Right lobe of liver (tissue), 4 donors: ENCODE results near the gene TEX22.

ENCODE experiments used
- POLR2A ChIP-seq: fragments of 450-650 bp; IDR thresholded peaks from one replicate; pipeline ENCODE4 v1.6.1; 2017; ENCODE audit warnings: antibody characterized with exemption, mild to moderate bottlenecking
- TF ChIP-seq, protein P1 (sequence below), 4 donors: fragments of 200-600 bp in 3 of 4; fragments of 450-650 bp in 1 of 4; IDR thresholded peaks; one replicate each; pipeline versions ENCODE4 v1.5.1 to v1.8.0; 2016 to 2022; ENCODE audit warnings: antibody characterized with exemption in 4 of 4, mild to moderate bottlenecking in 2 of 4
- donor health status: DM: no; HTN: no; CAD: no.
- donor health status: DM: no; HTN: no; CAD: no.
- donor health status: DM: no; HTN: yes; CAD: no.

DNA sequence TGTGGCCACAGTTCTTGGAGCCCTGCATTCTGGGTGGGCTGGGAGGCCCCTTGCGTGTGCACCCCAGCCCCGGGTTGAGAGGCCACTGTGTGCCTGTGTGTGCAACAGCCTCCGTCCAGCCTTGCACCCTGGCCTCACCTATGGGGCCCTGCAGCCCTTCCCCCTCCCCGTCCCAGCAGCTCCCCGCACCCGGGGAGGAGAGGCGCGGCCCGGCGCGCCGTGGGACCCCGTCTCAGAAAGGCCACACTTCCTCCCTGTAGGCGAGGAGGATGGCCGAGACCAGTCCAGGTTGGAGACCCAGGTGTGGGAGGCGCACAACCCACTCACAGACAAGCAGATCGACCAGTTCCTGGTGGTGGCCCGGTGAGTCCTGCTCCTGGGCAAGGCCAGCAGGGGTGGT, 59.7 kb downstream of the TEX22 start:
- TF ChIP-seq, protein P1, sequence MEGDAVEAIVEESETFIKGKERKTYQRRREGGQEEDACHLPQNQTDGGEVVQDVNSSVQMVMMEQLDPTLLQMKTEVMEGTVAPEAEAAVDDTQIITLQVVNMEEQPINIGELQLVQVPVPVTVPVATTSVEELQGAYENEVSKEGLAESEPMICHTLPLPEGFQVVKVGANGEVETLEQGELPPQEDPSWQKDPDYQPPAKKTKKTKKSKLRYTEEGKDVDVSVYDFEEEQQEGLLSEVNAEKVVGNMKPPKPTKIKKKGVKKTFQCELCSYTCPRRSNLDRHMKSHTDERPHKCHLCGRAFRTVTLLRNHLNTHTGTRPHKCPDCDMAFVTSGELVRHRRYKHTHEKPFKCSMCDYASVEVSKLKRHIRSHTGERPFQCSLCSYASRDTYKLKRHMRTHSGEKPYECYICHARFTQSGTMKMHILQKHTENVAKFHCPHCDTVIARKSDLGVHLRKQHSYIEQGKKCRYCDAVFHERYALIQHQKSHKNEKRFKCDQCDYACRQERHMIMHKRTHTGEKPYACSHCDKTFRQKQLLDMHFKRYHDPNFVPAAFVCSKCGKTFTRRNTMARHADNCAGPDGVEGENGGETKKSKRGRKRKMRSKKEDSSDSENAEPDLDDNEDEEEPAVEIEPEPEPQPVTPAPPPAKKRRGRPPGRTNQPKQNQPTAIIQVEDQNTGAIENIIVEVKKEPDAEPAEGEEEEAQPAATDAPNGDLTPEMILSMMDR (IDR thresholded peaks at IDR 0.05), result no peak
- no peak for TF ChIP-seq POLR2A
